Stimulated activated CD4-positive, alpha-beta T cell treated with anti-CD3 and anti-CD28 coated beads, Interleukin-12 subunit alpha, Interleukin-12 subunit beta, amount 100 ng/mL, for 24 hours (primary cell): ENCODE measurements around the gene RNPEPL1.
"Not testable (repeated sequence)": the region's sequence is repeated elsewhere in the genome, so short reads cannot be mapped to it uniquely, and the experiment has no call there.

ENCODE experiments used
- DNase-seq, 2 experiments: peaks; one replicate each; pipeline ENCODE4 v3.0.0-alpha.2; 2020; ENCODE audit warnings: low read depth in 2 of 2

RNPEPL1 gene, protein sequence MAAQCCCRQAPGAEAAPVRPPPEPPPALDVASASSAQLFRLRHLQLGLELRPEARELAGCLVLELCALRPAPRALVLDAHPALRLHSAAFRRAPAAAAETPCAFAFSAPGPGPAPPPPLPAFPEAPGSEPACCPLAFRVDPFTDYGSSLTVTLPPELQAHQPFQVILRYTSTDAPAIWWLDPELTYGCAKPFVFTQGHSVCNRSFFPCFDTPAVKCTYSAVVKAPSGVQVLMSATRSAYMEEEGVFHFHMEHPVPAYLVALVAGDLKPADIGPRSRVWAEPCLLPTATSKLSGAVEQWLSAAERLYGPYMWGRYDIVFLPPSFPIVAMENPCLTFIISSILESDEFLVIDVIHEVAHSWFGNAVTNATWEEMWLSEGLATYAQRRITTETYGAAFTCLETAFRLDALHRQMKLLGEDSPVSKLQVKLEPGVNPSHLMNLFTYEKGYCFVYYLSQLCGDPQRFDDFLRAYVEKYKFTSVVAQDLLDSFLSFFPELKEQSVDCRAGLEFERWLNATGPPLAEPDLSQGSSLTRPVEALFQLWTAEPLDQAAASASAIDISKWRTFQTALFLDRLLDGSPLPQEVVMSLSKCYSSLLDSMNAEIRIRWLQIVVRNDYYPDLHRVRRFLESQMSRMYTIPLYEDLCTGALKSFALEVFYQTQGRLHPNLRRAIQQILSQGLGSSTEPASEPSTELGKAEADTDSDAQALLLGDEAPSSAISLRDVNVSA

DNA sequence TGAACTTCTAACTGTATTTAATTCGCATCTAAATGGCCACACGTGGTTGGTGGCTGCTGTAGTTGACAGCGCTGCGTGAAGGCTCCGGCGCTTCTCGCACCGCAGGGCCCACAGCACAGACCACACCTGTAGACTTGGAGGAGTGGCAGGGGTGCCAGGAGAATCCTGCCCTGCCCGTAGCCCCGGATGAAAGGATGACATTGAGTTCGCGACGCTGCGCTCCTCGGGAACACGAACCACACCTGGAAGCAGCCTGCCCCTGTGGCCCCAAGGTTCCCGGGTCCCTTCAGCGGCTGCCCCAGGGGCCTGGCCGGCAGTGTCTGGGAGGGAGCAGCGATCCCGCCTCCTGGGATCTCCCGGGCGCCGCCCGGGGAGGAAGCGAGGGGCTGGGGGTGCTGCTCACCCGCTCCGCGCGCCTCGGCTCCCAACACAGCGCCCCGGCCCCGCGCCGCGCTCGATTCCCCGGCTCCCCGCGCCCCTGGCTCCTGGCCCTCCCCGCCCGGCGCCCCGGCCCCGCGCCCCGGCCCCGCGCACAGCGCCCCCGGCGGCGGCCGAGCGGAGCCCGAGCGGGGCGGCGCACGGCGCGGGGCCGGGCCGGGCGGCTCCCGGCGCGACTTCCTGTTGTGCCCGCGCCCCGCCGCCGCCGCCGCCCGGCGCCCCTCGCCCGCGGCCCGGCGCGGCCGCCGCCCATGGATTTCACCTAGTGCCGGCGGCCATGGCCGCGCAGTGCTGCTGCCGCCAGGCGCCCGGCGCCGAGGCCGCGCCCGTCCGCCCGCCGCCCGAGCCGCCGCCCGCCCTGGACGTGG is at the start of gene RNPEPL1:
RNPEPL1 (plus strand) TSS at position 613 of the 806 bp plus-strand sequence; CDS start at position 716, 103 bp downstream.
- DNase-seq, result no peak

DNA sequence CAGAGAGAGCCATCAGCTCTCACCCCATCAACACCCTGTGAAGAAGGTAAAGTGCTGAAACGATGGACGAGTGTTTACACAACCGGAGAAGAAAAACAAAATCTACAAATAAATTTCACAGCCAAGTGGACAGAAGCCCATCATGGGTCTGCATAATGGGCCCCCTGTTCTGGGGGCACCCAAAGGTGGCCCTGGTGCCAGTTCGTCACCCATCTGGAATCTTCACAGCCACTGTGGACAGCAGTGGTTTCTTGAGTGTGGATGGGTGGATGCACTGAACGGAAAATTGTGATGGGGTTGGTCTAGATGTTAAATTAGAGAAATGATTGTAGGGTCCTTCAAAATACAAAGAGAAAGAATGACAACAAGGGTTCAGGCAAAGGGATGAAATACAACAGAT is 49.3 kb upstream of the RNPEPL1 start:
- DNase-seq, result no peak

DNA sequence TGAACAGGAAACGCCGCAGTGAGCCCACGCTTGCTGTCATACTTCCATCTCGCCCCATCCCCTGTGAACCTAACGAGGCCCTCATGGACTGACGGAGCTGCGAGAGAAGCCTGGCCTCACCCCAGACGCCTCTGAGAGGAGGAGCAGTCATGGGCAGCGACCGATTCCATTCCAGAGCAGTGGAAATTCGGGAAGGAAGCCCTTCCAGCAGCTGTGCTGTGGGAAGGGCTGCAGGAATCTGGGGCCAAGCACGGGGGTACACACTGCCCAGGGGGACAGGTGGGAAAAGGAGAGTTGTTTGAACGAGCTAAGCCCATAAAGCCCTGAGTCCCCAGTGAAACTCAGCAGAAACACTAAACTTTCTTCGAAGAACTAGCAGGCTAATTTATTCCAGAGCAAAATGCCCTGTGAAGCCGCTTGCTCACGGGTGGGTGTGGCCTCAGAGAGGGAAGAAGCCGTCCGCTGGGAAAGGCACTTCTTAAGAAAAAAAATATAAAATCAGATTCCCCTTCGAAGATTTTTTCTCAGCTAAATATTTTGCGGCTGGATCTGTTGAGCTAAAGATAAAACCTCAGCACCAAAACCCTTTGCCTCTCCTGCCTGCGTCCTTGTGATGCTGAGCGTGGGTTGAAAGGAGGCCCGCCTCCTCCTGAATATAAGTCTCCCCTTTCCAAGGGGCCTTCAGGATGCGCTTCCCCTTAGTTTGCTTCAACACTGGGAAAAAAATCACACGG is 48.7 kb upstream of the RNPEPL1 start:
- no peak for DNase-seq

DNA sequence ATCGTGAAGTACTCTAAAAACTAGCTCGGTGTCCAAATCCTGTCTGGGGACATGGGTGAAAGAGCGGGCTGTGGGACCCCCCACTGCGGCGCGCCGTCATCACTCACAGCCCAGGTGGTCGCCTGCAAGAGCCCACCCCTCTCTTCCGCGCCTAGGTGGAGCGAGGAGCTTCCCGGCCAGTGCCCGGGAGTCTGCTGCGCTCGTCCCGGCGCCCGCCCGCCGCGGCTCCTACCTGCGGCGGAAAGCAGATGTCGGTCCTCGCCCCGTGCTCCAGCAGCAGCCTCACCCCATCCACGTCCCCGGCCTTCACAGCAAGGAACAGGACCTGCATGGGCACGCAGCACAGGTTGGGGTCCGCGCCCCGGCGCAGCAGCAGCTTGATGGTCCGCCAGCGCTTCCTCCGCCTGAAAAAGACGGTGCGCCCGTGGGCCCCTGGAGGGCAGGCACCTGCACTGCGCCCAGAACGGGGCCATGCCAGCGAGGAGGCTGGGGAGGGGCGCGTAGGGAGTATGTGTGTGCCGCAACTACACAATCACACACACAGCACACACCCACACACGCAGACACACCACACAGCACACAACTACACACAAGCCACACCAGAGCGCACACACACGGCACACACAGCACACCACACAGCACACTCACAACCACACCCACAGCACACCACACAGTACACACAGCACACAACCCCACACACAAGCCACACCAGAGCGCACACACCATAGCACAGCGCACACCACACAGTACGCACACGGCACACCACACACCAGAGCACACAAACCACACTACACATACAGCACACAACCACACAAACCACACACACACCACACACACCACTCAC is 47.9 kb upstream of the RNPEPL1 start:
- no peak for DNase-seq

DNA sequence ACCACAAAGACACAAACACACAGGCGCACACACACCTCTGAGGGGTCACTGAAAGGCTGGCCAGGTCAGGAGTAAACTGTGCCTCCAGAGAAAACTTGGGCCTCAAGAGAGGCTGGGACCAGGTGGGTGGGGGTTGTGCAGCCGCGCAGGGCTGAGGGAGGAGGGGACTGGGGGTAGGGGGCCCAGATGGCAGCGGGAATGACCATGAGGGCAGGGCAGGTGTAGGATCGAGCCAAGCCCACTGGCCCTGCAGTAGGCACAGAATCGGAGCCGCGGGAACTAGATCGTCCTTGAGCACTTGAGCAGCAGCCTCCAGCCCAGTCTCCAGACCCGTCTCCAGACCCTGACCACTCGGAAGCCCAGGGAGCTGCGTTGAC is 47.3 kb upstream of the RNPEPL1 start:
- DNase-seq, result no peak

DNA sequence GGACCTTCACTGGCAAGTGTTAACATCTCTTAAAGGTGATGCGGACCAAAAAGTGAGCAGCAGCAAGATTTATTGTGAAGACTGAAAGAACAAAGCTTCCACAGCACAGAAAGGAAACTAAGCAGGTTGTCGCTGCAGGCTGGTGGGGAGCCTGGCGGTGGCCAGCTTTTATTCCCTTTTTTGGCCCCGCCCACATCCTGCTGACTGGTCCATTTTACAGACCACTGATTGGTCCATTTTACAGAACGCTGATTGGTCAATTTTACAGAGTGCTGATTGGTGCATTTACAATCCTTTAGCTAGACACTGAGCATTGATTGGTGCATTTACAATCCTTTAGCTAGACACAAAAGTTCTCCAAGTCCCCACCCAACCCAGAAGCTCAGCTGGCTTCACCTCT is 46.4 kb upstream of the RNPEPL1 start:
- not testable (repeated sequence) for DNase-seq

DNA sequence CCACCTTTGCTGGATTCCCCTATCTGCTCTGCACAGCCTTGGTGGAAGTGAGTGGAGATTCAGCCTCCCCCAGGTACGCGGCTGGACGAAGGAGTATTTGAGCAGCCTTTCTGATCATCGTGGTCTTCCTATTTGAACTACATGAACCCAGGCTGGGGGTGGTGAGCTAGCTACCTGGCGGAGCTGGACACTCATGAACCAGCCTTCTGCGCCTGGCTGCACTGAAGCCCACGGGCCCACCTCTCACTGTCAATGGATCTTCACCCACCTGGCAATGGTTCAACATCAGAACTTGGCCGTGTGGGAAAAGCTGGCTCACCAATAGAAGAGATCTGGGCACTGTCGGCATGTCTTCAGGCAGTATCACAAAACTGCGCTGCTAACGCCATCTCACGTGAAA is 45.9 kb upstream of the RNPEPL1 start:
- DNase-seq, result no peak

DNA sequence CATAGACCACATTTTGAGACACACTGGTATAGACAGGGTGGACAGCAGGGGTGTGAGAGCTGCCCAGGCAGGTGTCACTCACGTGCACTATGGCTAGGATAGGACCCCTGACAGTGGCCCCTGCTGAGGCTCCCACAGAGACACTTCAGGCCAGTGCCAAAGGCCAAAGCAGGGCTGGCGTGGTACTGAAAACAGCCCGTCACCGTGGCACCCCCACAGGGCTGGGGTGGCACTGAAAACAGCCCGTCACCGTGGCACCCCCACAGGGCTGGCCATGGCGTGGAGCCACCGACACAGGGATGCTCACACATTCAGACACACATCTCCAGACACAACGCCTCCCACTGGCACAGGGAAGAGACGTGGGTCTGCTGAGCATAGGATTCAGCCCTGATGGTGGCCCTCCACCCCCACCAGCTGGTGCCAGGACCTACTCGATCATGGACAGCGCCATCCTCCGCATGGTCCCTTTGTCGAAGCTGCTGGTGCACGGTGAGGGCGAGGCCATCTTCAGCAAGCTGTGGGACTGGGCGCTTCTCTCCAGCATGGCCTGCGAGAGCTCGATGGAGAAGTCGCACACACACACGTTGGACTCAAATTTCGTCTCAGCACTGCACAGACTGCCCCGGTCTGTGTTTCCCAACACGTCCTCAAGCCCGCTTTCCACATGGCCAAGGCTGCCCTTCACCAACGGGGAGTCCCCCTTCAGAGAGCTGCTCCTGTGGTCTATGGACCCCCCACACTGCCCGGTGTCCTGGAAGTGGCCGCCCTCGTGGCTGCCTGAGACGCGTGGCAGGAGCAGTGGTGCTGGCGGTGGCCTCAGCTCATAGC is 44.6 kb upstream of the RNPEPL1 start:
- DNase-seq, result no peak

DNA sequence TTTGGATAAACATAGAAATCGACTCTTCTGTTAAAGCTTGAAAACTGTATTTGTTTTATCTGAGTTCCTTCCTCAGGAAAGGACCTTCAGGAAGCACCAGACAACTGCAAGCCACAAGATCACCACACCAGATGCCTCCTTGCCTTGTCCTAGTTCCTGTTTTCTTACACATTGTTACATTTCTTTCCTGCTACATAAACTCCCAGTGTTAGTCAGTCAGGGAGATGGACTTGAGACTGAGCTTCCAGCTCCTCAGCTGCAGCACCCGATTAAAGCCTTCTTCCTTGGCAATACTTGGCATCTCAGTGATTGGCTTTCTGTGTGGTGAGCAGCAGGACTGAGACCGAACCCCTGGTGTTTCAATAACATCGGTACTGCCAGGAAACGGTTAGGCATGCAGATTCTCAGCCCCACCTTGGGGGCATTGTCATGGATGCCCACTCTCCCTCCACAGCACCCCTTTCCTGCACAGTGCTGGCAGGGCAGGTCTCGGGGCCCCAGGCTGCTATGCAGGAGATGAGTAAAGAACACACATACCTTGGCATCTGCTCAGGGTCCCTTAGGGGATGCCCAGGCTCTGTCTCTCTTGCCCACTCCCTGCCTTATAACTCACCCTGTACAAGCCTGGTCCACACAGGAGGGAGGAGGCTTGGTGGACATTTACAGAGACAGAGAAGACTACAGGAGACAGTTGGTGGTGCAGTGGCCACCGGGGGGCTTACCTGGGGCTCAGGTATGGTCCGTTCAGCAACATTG is 43.1 kb upstream of the RNPEPL1 start:
- DNase-seq, result no peak

DNA sequence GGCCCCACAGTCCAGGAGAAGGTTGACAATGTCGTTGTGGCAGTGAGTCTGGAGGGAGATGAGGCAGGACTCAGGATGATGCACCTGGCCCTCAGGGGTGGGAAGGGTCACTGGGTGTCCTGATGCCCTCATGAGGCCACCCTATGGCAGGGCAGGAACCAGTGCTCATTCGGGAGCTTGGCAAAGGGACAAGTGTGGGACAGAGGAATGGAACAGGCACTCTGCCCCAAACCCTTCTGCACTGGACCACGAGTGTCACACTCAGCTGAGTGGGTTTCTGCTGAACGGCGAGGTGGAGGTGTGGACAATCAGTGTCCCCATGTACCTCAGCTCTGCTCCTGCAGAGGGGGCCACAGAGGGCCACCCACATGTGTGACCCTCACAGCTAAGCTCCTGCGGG is 42.5 kb upstream of the RNPEPL1 start:
- no peak for DNase-seq

DNA sequence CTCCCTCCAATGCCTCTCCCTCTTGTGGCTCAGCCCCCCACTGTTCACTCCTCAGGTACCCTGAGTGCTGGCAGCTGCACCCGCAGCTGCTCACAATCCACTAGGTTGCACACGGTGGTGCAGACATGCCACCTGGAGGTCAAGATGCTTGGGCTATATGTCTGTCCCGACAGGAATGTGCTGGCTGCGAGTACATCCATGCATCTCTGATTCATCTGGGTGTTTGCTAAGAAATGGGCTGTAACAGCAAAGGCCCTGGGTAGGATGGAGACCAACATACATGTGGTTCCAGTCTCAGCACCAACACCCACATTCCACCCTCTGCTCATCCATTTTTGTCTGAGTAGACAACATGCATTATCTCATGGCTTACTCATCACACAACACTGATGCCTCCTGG is 41.8 kb upstream of the RNPEPL1 start:
- no peak for DNase-seq

DNA sequence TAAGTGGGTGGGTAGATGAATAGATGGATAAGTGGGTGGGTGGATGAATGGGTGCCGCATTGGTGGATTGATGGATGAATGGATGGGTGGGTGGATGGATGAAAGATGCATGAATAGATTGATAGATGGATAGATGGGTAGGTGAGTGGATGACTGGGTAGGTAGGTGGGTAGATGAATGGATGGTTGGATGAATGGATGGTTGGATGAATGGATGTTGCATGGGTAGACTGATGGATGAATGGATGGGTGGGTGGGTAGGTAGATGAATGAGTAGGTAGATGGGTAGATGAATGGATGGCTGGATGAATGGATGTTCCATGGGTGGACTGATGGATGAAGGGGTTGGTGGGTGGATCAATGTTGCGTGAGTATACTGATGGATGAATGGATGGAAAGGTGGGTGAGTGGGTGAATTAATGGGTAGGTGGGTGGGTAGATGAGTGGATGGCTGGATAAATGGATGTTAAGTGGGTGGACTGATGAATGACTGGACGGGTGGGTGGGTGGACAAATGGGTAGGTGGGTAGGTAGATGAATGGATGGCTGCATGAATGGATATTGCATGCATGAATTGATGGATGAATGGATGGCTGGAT is 41.0 kb upstream of the RNPEPL1 start:
- DNase-seq, result no peak

DNA sequence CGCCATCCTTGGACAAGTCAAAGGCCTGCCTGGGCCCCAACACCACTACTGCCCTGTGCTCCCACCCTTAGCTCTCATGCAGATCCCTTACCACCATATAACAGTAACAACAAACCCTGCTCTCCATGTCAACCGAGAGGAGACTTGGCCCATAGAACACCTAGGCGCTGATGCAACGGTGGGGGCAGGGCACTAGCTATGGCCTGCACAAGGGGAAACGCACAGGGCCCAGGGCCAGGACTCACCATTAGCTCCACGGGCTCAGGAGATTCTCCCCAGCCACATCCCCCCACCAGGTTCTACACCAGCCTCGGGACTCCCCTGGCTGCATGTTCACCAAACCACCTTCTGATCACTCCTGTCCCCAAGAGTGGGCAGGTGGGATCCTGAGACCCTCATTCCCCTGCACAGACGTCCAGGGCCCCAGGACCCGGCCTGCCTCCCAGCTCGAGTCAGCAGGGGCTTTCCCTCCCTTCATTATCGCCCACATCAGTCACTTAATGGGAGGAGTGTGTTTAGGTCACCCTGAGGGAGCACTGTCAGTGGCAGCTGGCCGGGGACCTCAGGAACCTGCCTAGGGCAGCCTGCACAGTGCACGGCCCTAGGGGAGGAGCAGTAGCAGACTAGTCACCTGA is 39.8 kb upstream of the RNPEPL1 start:
- no peak for DNase-seq

DNA sequence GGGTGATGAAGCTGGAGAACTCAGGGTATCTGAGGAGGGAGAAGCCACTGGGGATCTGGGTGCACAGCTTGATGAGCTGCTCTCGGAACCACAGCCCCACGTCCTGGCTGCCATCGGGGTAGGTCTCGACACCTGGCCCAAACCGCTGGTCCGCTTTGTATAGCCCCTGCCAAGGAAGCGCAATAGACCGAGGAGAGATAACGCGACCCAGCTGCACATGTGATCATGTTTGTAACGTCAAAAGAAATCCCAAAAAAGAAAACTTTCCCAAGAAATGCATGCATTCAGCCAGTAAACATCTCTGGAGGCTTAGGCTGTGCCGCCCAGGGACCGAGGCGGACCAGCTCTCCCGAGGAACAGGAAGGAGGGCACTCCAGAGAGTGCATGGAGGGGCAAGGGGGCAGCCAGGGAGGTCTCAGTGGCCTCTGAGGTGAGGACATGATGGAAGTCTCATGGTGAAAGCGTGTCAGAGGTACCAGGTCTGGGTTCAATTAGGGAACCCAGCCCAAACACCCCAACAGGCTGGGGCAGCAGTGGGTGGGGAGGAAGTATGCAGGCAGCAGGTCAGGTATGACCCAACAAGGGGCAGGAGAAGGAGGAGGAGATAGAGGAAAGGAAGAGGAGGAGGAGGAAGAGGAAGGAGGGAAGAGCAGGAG is 38.8 kb upstream of the RNPEPL1 start:
- DNase-seq, result no peak

DNA sequence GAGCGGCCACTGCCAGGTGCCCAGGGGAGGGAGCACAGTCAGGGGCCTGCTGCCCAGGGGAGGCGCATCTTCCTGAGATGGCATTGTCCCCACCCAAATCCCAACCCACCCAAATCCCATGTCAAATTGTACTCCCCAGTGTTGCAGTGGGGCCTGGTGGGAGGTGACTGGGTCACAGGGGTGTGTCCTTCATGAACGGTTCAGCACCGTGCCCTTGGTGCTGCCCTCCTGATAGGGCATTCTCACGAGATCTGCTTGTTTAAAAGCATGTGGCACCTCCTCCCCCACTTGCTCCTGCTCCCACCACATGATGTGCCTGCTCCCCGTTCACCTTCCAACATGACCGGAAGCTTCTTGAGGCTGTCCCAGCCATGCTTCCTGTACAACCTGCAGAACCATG is 38.1 kb upstream of the RNPEPL1 start:
- no peak for DNase-seq

DNA sequence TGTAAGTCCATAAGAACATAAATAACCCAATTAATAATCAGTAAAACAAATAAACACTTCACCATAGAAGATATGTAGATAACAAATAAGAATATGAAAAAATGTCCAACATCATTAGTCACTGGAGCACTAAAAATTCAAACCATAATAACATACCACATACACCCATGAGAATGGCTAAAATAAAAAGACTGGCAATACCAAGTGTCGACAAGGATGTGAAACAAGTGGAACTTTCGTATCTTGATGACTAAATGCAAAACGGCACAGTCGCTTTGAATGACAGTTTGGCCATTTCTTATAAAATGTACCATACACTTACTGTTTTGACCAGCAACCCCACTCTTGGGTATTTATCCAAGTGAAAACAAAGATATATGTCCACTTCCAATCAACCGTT is 37.2 kb upstream of the RNPEPL1 start:
- DNase-seq, result no peak

DNA sequence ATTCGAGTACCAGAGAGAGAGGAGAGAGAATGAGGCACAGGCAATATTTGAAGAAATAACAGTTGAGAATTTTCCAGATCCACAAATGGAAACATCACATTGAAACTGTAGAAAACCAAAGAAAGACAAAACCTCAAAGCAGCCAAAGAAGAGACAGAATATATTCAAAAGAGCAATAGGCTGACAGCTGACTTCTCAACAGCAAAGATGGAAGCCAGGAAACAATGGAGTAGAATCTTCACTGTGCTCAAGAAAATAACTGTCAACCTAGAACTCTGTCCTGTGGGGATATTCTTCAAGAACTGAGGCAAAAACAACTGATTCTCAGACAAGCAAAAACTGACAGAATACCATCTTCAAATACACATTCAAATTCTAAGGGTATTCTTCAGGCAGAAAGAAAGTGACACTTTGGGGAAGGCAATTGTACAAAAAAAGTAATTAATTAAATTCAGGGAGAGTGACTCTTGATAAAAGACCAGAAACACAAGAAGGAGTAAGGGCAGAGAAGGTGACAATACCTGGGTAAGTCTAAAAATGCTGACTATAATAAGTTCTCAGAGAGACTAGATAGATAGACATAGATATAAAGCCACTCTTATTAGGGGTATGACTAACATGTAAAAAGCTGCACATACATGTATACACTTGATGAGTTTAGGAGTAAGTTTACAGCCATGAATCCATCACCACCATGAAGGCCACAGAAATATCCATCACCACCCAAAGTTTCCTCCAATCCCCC is 36.1 kb upstream of the RNPEPL1 start:
- DNase-seq, result no peak
